ENCODE results near the gene FLOT1. TPM values are rescaled to one million over a fixed set of nuclear protein-coding genes. Genes with fewer than 3 reads are reported as not detected.

FLOT1 gene
- total RNA-seq, 1 donor, result 101 TPM

- H3K9me3 ChIP-seq (ENCODE audit: low read depth, low read length), result no peaks in the 10 kb centered on the region
- peak overlapping the region; percentile 76 for H2AFZ ChIP-seq (ENCODE audit: low read length)
- peaks cover 5% of the 10 kb centered on the region for H3K36me3 ChIP-seq (ENCODE audit: insufficient read depth, low read length)
- peaks cover 9% of the 10 kb centered on the region for H4K20me1 ChIP-seq (ENCODE audit: insufficient read depth, low read length)
- peaks cover 10% of the 10 kb centered on the region for H3K79me2 ChIP-seq (ENCODE audit: insufficient read depth, low read length)
- H3K4me1 ChIP-seq (ENCODE audit: insufficient read depth, low read length), result peaks cover 44% of the 10 kb centered on the region
- H3K27me3 ChIP-seq (ENCODE audit: insufficient read depth, low read length), result no peaks in the 10 kb centered on the region
- DNase-seq (ENCODE audit: insufficient read length, low spot score, missing footprints), result peak; percentile 70
- H3K4me2 ChIP-seq (ENCODE audit: insufficient read depth, low read length), result peak overlapping the region; percentile 3
- no peak for TF ChIP-seq CTCF (IDR thresholded peaks at IDR 0.05; ENCODE audit: extremely low read depth, low read depth, low read length)
- peak overlapping the region; percentile 89 for H3K27ac ChIP-seq (ENCODE audit: low read depth, low read length)
- no peak overlapping the region for H3K4me3 ChIP-seq (ENCODE audit: insufficient read depth, low read length)
Measured at GRCh38 chr6:30747902-30748769, 5.6 kb upstream of the FLOT1 start.

- TF ChIP-seq CTCF (IDR thresholded peaks at IDR 0.05; ENCODE audit: extremely low read depth, low read depth, low read length), result no peak
- peaks cover 38% of the 10 kb centered on the region for H3K4me1 ChIP-seq (ENCODE audit: insufficient read depth, low read length)
- peaks cover 11% of the 10 kb centered on the region for H4K20me1 ChIP-seq (ENCODE audit: insufficient read depth, low read length)
- H3K4me2 ChIP-seq (ENCODE audit: insufficient read depth, low read length), result no peak overlapping the region
- no peaks in the 10 kb centered on the region for H3K9me3 ChIP-seq (ENCODE audit: low read depth, low read length)
- peak; percentile 65 for DNase-seq (ENCODE audit: insufficient read length, low spot score, missing footprints)
- peak overlapping the region; percentile 89 for H3K27ac ChIP-seq (ENCODE audit: low read depth, low read length)
- peak overlapping the region; percentile 49 for H2AFZ ChIP-seq (ENCODE audit: low read length)
- H3K36me3 ChIP-seq (ENCODE audit: insufficient read depth, low read length), result peaks cover 6% of the 10 kb centered on the region
- no peak overlapping the region for H3K4me3 ChIP-seq (ENCODE audit: insufficient read depth, low read length)
- H3K27me3 ChIP-seq (ENCODE audit: insufficient read depth, low read length), result no peaks in the 10 kb centered on the region
- peaks cover 14% of the 10 kb centered on the region for H3K79me2 ChIP-seq (ENCODE audit: insufficient read depth, low read length)
Measured at GRCh38 chr6:30747300-30747687, 4.8 kb upstream of the FLOT1 start.

GRCh38 chr6:30744054-30744805 is 1.7 kb upstream of the FLOT1 start, which contains the start of gene IER3:
Gene IER3 (minus strand): TSS chr6:30744547. CDS start chr6:30744518, 29 bp downstream.
- peaks cover 39% of the 10 kb centered on the region for H3K4me1 ChIP-seq (ENCODE audit: insufficient read depth, low read length)
- peaks cover 22% of the 10 kb centered on the region for H3K36me3 ChIP-seq (ENCODE audit: insufficient read depth, low read length)
- H4K20me1 ChIP-seq (ENCODE audit: insufficient read depth, low read length), result peaks cover 11% of the 10 kb centered on the region
- no peaks in the 10 kb centered on the region for H3K27me3 ChIP-seq (ENCODE audit: insufficient read depth, low read length)
- peak; percentile 58 for TF ChIP-seq CTCF (IDR thresholded peaks at IDR 0.05; ENCODE audit: extremely low read depth, low read depth, low read length)
- peak within 1 kb of the TSS; percentile 82 for H3K4me2 ChIP-seq (ENCODE audit: insufficient read depth, low read length)
- H3K4me3 ChIP-seq (ENCODE audit: insufficient read depth, low read length), result peak within 1 kb of the TSS; percentile 89
- no peak within 1 kb of the TSS for H2AFZ ChIP-seq (ENCODE audit: low read length)
- DNase-seq (ENCODE audit: insufficient read length, low spot score, missing footprints), result peak; percentile 90
- peaks cover 40% of the 10 kb centered on the region for H3K79me2 ChIP-seq (ENCODE audit: insufficient read depth, low read length)
- no peaks in the 10 kb centered on the region for H3K9me3 ChIP-seq (ENCODE audit: low read depth, low read length)
- peak within 1 kb of the TSS; percentile 97 for H3K27ac ChIP-seq (ENCODE audit: low read depth, low read length)

Data from osteoblast (primary cell).